ENCODE measurements around the gene SH2D3C.
A peak's percentile ranks its signal among the peaks of the same experiment; 100 is the strongest.
"Not testable (repeated sequence)": the region's sequence is repeated elsewhere in the genome, so short reads cannot be mapped to it uniquely, and the experiment has no call there.

SH2D3C gene

DNA sequence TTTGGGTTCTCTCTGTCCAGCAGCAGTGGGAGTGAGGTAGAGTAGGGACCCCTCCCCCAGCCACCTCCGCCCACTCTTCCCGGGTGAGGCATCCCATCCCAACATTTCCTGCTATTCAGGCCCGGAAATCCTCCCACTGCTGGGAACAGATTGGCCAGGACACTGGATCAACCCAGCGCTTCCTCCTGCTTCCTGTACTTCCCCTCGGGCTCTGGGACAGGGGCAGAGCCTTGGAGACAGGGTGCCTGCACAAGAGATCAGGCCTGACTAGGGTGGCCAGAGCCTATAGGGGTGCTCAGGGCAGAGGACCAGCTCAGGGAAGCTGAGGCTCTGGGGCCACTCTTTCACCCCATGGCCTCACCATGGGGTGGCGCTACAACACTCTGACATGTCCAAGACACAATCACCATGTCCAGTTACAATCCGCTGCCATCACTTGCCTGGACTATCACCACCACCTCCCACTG, 14.5 kb downstream of the SH2D3C start:
- DNase-seq (ENCODE audit: low read depth), result no peak

GRCh38 chr9:127762111-127762676, 16.3 kb downstream of the SH2D3C start:
- no peak for DNase-seq (ENCODE audit: low read depth)

DNA sequence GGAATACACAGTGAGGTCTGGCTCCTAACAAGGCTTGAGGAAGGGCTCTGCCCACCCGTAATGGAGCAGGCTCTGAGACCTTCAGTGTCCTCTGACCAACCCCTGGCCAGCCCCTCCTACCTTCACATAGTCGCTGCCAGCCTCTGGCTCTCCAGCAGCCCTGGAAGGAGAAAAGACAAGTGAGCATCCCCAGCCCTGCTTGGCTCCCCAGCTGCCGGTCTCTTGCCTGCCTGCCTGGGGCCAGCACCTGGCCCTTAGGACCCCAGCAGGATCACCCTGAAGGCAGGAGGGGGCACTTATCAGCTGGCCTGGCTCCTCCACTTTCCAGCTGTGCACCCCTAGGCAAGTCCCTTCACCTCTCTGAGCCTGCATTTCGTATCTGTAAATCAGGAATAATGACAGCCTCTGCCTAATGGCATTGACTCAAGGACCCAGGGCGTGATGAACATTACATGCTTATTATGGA, 16.9 kb downstream of the SH2D3C start:
- DNase-seq (ENCODE audit: low read depth), result no peak

- DNase-seq (ENCODE audit: low read depth), result no peak
Measured at GRCh38 chr9:127761061-127761460, 17.4 kb downstream of the SH2D3C start.

DNA sequence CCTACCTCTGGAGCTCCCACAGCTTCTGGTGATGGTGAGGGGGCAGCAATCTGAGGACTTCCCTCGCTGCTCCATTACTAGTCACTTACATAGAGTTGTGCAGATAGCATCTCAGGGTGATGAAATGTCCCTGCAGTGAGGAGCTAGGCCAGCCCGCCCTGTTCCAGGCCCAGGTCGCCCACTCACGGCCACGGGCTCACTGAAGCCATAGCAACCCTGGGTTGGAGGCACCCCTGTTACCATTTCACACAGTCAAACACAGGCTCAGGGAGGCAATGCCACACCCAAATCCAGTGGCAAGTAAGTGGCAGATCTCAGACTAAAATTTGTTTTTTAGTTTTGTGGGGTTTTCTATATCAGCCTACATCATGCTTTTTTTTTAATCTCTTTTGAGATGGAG, 19.6 kb downstream of the SH2D3C start:
- no peak for DNase-seq (ENCODE audit: low read depth)

DNA sequence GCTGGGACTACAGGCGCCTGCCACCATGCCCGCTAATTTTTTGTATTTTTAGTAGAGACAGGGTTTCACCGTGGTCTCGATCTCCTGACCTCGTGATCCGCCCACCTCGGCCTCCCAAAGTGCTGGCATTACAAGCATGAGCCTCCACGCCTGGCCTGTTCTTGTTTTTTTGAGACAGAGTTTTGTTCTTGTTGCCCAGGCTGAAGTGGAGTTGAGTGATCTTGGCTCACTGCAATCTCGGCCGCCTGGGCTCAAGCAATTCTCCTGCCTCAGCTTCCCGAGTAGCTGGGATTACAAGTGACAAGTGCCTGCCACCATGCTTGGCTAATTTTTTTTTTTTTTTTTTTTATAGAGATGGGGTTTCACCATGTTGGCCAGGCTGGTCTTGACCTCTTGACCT, 21.7 kb downstream of the SH2D3C start:
- not testable (repeated sequence) for DNase-seq (ENCODE audit: low read depth)

GRCh38 chr9:127756233-127756632, 22.2 kb downstream of the SH2D3C start:
- no peak for DNase-seq (ENCODE audit: low read depth)

DNA sequence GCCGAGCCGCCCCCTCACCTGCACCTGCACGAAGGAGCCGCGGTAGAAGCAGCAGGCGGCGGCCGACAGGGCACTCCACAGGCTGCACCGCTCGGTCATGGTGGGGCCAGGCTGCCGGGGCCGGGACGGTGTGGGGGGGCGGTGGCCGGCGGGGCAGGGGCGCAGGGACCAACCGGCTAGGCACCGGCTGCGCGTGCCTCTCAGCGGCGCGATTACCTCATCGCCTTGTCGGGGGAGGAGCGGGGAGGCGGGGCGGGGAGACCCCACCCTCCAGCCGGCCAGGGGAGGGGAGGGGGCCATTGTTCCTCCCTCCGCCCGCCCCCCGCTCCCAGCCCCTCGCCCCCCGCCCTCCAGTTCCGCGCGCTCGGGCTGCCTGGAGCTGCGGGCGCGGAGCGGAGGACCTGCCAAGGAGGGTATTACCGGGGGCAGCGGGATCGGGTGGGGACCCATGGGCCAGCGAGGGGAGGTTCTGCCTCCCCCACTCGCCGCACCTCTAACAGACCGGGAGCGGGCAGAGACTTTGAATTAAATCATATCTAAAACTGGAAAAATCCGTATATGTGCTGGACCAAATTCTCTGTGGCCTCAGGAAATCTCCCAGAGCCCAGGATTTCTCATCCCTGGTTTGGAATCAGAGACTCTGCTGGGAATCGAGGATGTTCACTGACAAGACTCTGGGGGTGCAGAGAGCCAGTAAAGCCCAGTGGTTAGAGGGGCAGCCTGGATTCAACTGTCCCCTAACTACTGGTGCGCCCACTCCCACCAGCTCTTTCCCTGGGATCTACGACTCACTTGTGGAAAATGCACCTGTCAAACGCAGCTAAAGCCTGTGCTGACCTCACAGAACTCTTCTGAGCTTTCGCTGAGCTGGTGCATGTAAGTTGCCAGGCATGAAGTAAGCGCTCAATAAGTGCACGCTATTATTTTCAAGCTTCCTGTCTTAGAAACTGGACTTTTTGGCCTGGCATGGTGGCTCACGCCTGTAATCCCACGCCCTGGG, 23.1 kb downstream of the SH2D3C start:
- DNase-seq (ENCODE audit: low read depth), result no peak

DNA sequence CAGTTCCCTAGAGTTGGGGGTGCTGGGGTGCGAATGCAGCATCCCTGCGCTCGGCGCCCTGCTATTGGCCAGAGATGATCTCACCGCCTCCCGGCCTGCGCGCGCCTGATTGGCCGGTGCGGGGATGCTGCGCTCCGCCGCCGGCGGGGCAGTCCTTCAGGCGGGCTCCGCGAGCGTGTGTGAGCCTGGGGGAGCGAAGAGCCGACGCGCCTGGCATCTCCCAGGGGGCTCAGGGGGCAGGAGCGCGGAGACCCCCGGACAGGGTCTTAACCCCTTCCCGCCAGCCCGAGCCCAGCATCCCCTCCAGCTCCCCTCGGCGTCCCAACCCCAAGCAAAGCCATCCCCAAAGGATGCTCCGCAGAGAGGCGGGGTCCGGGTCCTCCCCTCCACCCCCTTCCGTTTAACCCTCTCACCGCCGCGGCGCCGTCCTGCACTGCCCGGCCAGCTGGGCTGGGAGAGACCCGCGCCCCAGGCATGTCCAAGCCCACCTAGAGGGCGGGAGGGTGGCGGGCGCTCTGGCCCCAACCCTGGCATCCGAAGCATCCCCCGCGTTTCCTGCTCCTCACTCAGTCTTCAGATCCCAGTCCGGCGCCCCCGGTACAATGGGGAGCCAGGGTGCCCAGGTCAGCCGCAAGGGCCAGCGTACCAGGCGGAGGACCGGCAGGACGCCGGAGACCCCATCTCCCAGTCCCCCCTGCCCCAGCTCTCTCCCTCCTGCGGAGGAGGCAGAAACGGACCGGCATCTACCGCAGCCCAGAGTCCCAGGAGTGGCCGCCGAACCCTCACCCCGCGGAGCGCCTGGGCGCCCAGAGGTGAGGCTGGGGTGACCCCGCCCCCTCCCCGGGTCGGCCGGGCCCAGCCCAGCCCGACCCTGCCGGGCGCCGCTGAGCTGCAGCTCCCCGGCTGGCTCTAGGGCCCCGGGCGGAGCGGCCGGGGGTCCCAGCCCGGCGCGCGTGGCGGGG, 24.1 kb downstream of the SH2D3C start:
- no peak for DNase-seq (ENCODE audit: low read depth)

GRCh38 chr9:127753622-127754021, 24.8 kb downstream of the SH2D3C start:
- no peak for DNase-seq (ENCODE audit: low read depth)

DNA sequence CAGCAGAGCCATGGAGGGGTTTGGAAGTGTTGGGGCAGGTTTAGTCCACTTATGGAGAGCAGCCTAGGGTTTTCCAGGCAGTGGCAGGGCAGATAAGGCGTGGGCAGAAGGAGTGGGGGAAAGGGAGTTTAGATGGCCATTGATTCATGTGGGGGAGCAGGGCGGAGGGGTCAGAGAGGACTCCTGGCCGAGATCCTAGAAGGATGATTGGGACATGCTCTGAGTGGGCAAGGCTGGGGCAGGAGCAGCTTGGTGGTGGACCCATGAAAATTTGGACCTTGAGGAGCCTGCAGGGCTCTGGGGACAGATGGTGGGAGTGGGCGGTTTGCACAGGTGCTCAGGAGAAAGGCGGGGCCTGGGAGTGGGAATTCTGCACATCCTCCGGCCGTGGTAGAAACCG, 25.3 kb downstream of the SH2D3C start:
- DNase-seq (ENCODE audit: low read depth), result no peak

- DNase-seq (ENCODE audit: low read depth), result no peak
Measured at GRCh38 chr9:127751269-127752054, 27.0 kb downstream of the SH2D3C start.

DNA sequence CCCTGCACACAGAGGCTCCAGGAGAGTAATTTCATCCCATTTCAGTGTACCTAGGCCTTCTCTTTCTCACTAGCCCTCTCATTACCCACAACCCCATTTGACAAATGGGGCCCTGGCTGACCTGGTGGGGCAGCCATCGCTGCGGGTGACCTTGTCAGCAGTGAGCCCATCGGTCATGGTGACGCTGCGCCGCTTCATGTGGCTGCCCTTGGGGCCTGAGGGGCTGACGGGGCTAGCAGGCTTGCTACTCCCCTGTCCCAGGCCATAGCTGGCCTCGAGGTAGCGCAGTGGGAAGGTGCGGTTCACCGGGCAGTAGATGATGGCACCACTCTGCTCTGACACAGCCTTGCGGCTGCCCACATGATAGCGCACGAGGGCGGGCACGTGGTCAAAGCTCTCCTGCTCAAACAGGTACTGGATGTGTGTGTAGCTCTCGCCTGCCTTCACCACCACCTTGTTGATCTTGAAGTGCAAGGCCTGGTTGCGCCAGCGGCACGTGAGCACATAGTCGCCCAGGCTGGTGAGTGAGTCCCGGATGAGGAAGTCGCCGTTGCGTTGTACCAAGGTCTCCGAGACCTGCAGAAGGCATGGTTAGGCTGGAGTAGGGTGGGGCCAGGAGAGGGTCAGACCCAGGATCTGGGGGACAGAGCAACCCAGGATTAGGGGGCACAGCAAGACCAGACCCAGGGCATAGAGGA, 29.2 kb downstream of the SH2D3C start:
- no peak for DNase-seq (ENCODE audit: low read depth)

- DNase-seq (ENCODE audit: low read depth), result peak; percentile 35
Measured at GRCh38 chr9:127746959-127747569, 31.4 kb downstream of the SH2D3C start.

DNA sequence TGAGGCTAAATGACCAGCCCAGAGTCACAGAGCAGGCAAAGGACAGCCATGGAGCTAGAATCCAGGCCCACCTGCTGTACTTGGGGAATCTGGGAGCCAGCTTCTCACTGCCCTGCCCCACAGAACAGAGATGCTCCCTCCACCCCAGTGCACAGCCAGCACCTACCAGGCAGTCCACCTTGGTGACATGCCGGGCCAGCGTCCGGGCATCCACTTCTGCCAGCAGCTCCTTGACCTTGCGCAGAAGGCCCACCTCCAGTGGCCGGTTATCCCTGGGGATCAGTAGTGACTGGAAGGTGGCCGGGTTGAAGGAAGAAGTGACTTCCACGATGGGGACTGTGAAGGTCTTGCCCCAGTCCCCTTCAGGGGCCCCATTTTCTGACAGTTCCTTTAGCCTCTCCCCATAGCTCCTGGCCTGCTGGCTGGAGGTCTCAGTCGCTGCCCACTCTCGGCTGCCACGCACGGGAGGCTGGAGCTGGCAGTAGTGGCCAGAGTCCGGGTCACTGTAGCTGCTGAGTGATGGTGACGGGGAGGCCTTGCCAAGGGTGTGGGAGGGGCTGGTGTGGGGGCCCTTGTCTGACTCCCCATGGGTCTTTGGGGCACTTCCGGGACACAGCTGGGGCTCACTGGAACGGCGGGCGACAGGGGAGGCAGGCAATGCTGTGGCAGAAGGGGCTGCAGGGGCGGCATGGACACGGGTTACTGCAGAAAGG, 33.9 kb downstream of the SH2D3C start:
- DNase-seq (ENCODE audit: low read depth), result no peak

DNA sequence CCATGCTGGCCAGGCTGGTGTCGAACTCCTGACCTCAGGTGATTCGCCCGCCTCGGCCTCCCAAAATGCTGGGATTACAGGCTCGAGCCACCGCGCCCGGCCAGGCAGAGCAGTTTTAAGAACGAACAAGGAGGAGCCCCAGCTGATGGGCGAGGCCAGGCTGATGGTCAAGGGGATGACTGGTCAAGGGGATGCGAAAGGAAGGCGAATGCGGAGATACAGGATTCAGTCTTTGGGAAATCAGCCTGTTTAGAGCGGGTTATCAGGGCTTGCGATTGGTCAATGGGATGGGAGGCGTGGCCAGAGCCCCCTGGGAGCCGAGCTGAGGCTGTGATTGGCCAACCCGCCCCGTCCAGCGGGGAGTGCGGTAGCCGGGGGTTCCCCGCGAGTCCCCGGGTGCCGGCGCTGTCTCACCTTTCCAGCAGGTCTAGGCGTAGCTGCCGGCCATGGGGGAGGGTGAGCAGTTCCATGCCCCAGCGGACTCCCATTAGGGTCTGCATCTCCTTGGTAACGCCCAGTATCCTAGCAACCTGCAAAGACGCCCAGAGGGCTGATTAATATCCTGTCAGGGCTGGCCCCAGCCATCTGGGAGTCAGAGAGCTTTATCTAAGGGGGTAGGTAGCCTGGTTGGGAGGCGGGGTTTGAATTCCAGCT, 35.9 kb downstream of the SH2D3C start:
- no peak for DNase-seq (ENCODE audit: low read depth)

GRCh38 chr9:127741831-127742434, 36.5 kb downstream of the SH2D3C start:
- no peak for DNase-seq (ENCODE audit: low read depth)

DNA sequence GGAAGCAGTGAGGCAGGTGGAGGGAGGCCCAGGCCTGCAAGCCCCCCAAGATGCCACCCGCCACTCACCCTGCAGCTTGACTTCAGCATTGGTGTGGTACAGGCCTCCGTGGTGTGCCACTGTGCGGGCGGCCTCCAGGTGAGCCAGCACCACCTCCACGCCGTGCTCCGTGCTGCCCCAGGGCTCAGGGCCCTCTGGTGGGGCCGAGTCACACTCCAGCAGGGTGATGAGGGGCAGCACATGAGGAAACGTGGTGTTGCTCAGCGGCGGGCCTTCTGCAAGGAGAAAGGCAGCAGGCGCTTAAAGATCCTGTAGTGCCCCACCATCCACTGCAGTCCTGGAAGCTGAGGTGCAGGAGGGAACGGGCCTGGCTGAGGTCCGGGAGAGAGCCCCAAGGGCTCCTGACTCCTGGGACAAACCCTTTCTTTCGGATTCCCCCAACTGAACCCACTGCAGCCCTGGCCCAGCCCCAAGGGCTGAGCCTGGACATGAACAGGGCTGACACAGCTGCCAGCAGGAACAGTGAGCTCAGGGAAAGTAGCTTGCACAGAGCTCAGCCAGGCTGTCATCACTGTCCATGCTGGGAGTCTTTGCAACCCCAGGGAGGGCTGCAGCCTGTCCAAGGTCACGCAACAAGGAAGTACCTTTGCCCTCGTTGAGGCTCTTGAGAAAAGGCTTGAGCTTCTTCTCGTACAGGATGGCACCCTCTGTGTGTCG, 38.7 kb downstream of the SH2D3C start:
- no peak for DNase-seq (ENCODE audit: low read depth)

Data from activated gamma-delta T cell treated with anti-CD3 and anti-CD28 coated beads, Interleukin-2, amount 50 U/mL, for 16 hours (primary cell).